GM15510 (cell line): ENCODE measurements around the gene B4GALT6.

Source experiments
- POLR2A ChIP-seq: IDR thresholded peaks from 3 replicates; pipeline ENCODE4 v1.6.1; 2011; ENCODE audit warnings: borderline replicate concordance; ENCODE audit not compliant: insufficient read length; ENCODE audit errors: extremely low read depth

Gene B4GALT6

DNA sequence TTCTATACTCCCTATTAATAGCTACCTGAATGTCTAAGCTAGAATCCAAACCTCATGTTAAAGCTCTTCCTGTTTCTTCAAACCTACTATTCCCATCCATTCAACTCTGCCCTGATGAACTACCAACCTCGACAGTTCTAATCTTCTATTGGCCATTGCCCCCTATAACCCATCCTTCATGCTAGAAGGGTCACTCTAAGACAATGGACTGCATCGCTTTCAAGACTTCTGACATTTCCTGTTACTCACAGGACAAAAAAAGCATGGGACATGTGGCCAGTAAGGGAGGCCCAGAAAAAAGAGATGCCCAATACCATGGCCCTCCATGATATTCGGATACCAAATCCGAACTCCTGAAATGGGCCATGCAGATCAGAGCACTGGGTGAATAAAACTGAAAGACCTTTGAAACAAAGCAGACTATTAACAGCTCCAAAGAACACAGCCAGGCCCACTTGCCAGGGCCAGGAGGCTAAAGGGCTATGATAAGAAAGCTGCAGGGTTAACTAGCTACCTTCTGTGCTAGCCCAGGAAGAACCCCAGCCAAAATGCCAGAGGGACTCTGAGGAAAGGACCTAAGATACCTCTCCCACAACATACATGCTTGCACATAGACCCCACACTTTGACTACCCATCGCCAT is 4.5 kb downstream of the B4GALT6 start:
- no peak for TF ChIP-seq POLR2A

DNA sequence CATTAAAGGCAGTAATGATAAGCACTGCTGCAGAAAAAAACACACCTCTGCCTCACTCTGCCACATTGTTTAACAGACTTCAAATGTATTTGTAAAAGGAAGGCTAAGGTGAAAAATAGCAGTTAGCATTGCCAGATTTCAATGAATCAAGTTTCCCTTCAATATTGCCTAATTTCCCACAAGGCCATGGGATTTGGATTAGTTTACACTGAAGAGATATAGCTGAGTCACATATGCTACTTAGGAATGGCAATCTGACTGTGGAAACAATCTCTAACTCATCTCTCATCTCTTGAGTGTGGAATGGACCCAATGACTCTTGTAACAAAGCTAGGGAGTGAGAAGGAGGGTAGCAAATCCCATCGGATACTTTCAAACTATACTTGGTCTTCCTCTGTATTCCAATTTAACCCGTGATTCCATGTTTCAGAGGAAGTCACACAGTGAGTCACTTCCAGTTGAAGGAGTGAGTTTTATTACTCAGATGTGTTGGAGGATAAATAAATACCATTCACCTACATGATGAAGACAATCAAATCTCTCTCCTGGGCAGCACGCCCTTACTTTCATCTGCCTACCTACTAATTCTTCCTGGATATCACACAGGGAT is 5.1 kb downstream of the B4GALT6 start:
- no peak for TF ChIP-seq POLR2A

- TF ChIP-seq POLR2A = no peak
These were observed 6.0 kb downstream of the B4GALT6 start for GRCh38 chr18:31678425-31678824.

DNA sequence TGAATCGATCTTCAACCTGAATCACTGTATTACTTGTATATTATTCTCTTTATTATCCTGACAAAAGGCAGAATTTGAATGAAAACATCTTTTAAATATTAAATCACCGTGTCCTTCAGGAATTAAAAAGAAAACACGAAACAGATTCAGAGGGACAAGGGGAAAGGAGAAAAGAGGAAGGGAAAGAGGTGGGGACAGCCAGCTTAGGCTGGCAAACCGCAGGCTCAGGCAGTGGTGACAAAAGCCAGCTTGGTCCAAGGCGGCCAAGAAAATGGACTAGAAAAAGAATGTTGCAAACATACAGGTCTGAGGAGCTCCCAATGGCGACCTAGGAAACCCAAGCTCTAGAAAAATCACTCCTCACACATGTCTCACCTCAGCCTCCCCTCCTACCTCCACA is 6.8 kb downstream of the B4GALT6 start:
- no peak for TF ChIP-seq POLR2A

- no peak for TF ChIP-seq POLR2A
These were observed 9.0 kb downstream of the B4GALT6 start for GRCh38 chr18:31675404-31675803.

GRCh38 chr18:31672628-31673135 is 11.7 kb downstream of the B4GALT6 start:
- TF ChIP-seq POLR2A = no peak

DNA sequence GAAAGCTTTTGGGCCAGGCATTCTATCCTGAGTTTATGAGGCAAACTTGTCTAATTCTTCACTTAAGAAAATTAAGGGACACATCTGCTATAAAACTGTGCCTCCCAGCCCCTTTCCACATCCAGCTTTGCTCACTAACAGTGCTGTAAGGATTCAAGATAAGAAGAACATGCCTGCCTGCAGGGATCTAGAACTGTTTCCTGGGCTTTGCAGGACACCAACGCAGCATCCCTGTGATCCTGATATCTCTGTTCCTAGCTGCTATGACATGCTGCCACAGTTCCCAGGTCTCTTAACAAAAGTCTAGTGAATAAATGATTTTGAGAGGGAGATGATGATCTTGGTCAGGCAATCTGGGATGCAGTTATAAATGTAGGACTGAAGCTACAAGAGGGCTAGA is 12.4 kb downstream of the B4GALT6 start:
- TF ChIP-seq POLR2A = no peak

- no peak for TF ChIP-seq POLR2A
These were observed 14.8 kb downstream of the B4GALT6 start for GRCh38 chr18:31669541-31669940.

DNA sequence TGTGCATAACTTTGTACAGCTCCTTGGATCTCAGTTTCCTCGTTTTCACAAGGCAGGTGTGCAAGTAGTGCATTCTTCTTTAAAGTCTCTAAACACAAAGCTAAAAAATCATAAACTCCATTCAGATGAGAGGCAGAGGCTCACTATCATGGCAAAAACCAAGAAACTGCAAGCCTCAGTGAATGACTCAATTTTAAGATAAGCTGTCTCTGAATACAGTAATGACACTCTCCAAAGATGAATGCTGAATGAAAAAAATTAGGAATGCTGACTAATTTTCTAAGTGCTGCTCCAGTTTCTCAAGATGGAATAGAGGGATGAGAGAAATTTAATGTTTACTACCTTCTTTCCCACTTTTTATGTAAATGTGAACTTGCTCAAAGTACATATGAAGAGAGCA is 17.2 kb downstream of the B4GALT6 start:
- TF ChIP-seq POLR2A = no peak

DNA sequence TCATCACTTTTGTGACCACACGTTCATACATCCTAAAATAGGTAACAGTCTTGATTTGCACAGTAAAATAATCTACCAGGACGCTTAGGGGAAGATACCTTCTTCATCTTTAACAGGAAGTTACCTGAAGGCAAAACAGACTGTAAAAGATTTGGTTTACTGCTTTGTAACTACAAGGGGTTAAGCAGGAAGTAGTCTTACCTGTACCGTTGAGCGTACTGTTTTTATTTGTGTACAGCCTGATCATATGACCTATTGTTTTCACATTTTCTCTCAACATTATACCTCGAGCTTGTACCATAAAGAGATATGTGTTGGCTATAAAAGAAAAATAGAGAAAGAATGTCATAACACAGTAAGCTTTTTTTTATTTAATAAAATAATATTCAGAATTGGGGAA is 18.3 kb downstream of the B4GALT6 start:
- no peak for TF ChIP-seq POLR2A

DNA sequence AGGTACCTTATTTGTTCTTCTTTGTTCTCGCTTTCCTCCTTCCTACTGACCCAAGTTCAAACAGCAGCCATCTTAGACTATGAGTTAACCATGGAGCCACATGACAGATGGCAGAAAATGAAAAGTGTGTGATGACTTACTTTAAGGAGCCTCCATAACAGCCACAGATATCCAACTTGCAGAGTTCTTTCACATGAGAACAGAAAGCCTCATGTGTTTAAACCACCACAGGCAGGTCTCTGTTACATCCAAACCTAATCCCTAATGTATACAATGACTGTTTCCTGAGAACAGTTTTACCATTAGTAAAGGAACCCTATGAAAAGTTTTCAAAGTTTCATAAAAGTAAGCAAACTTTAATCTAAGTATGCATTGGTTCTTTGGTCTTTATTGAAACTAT is 20.3 kb downstream of the B4GALT6 start:
- TF ChIP-seq POLR2A = no peak

GRCh38 chr18:31661965-31662364 is 22.4 kb downstream of the B4GALT6 start:
- no peak for TF ChIP-seq POLR2A

DNA sequence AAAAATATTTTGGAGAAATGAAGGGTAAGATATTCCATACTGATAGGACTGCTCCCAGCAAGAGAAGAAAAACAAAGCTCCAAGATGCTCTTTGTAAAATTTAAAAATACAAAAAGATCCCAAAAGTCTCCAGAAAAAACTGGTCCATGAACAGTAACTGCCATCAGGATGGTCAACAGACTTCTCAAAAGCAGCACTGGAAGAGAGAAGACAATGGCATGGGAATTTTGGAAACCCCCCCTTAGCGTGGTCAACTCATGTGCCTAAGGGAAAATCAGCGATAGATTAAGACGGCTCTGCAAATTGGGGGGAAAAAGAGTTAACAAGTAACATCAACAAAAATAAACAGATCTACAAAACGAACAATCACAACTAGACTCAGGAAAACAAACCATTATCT is 23.6 kb downstream of the B4GALT6 start:
- TF ChIP-seq POLR2A = no peak

DNA sequence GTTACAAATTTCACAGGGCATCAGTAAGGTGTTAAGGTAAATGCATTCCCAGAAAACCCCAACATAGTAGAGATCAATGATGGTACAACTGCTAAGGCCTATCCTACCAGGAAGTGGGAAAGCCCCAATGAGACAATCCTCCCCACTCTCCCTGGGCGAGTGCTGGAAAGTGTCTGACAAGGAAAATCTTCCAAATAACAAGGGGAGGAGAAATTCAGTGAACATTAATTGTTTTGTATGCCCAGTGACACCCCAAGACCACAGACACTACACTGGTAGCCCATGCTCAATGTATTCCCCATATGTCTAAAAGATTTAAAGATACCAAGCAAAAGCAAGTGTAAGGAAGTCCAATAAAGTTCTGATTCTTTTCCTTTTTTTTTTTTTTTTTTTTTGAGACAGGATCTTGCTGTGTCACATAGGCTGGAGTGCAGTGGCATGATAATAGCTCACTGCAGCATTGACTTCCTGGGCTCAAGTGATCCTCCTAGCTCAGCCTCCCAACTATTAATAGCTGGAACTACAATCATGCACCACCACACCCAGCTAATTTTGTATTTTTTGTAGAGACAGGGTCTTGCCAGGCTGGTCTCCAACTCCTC is 24.7 kb downstream of the B4GALT6 start:
- TF ChIP-seq POLR2A = no peak

DNA sequence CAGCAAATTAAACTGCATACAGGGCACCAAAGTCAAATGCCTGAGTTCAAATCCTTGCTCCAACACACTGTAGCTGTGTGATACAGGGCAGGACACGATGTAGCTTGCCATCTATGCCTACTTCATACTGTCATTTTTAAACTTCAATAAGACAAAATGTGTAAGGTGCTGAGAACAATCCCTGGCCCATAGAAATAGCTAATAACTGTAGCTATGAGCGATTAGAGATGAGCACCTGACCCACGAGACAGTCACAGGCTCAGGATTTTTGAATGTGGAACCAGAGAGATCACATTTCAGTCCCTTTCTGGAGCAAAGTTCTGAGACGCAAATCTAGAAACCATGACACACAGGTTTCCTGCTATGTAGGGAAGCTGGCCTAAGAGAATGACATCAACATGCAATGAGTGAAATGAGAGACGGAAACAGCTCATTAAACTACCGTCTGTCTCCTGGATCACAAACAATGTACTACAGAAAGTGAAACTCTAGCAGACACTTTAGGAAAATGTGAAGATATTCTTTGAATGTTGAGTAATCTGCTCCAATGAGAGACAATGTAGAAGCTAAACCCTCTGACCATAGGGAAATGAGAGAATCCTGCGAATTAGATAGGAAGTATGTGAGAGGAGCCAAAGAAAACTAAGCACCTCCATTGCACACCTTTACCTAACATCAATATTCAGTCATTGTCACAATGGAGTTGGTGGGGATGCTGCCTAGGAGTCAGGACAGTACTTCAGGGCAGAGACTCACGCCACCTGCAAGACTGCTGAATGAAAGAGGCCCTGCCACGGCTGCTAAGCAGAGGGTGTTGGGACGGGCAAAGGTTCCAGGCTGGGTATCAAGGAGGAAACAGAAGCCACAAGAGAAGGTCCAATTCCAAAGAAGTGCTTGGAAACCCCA is 25.5 kb downstream of the B4GALT6 start:
- TF ChIP-seq POLR2A = no peak
